Measurements from ENCODE around the gene TCERG1L. TPM values are rescaled to one million over a fixed set of nuclear protein-coding genes. Genes with fewer than 3 reads are reported as not detected.

The TCERG1L gene
- total RNA-seq, 1 donor from 2014 or later = 3.5 TPM

DNA sequence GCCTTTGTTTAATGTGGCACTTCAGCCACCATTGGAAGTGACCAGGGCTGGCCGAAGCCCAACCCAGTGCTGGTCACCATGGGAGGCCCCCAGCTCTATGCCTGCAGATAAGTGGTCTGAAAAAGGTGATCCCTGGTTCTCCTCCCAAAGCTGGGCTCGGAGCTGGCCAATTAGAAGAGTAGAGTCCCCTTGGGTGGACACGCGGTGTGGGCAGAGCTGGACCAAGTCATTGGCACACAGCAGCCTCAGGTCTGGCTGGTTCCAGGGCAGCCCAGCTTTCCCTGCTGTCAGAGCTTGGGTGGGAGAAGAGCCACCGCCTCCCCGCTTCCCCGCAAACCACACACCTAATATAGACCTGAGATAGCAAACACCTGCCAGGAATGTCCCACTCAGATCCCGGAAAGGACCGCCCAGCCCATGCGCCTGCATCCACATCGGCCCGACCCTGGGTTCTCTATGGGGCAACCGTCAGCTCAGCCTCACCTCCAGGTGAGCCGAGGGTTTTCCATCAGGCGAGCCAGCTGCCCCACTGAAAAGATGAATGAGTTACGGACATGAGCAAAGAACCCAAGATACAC lies 84.3 kb downstream of the TCERG1L start:
- H3K9me3 Mint-ChIP-seq (ENCODE audit: unreplicated experiment) = peaks cover 8% of the 10 kb centered on the region
- Histone ChIP-seq H3K36me3 (ENCODE audit: insufficient read depth, low read length) (no peaks in the 10 kb centered on the region), H3K27me3 (ENCODE audit: insufficient read depth, low read length) (no peaks in the 10 kb centered on the region), H3K9ac (ENCODE audit: low read length) (no peak overlapping the region), H3K4me3 (ENCODE audit: insufficient read depth, low read depth, low read length) (no peak overlapping the region), H4K20me1 (ENCODE audit: insufficient read depth, low read length) (no peaks in the 10 kb centered on the region), H3K4me1 (ENCODE audit: insufficient read depth, low read length) (no peaks in the 10 kb centered on the region), H3K4me2 (ENCODE audit: low read length) (no peak overlapping the region), H3K27ac (ENCODE audit: low read depth, low read length) (no peak overlapping the region), H3K9me3 (ENCODE audit: insufficient read depth, low read depth, low read length) (peaks cover 3% of the 10 kb centered on the region), H2AFZ (ENCODE audit: low read depth, low read length) (no peak overlapping the region), H3K79me2 (ENCODE audit: insufficient read depth, low read length) (no peaks in the 10 kb centered on the region)
- H3K4me3 Mint-ChIP-seq (ENCODE audit: unreplicated experiment) = no peak overlapping the region
- H3K27me3 Mint-ChIP-seq (ENCODE audit: low read depth, unreplicated experiment) = no peaks in the 10 kb centered on the region
- DNase-seq (ENCODE audit: low read depth) = no peak
- H3K27ac Mint-ChIP-seq (ENCODE audit: unreplicated experiment) = no peak overlapping the region
- FAIRE-seq = no peak
- H3K36me3 Mint-ChIP-seq (ENCODE audit: low read depth, unreplicated experiment) = no peaks in the 10 kb centered on the region
- TF ChIP-seq CTCF (IDR thresholded peaks at IDR 0.05; ENCODE audit: insufficient read depth, low read depth, low read length) = no peak
- no peak for TF ChIP-seq EZH2 (IDR thresholded peaks at IDR 0.05; ENCODE audit: insufficient read depth, low read length)
- H3K4me1 Mint-ChIP-seq (ENCODE audit: low read depth, unreplicated experiment) = no peaks in the 10 kb centered on the region

DNA sequence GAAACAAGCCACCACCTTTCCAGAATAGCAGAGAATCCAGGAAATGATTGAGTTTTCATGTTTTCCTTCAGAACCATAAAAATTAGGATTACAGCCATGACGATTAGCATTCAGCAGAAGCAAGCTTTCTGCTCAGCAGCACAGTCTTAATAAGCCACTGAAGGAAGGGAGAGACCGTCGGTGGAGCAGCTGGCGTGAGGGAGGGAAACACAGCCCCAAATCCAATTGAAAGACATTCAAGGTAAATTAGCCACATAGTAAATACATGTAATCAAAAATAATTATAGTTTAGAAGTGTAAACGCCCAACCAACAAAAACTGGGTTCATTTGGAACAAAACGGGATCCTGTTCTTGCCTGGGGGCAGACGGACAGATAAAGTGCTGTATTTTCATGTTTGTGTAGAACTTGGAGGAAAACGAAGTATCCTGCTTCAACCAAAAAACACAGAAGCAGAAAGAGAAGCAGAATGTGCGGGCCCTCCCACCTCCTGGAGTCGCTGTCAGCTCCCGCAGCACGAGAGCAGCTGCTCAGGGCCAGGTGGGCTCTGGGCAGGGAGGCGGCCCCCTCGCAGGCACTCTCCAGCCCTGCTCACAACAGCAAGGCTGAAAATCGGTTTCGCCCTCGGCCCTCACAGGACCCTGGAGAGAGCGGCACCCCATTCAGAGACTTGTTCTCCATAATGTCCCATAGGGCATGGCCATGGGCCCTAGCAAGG lies 84.9 kb downstream of the TCERG1L start:
- Mint-ChIP-seq H3K36me3 (ENCODE audit: low read depth, unreplicated experiment) (no peaks in the 10 kb centered on the region), H3K27ac (ENCODE audit: unreplicated experiment) (no peak overlapping the region), H3K4me1 (ENCODE audit: low read depth, unreplicated experiment) (no peaks in the 10 kb centered on the region), H3K4me3 (ENCODE audit: unreplicated experiment) (no peak overlapping the region), H3K9me3 (ENCODE audit: unreplicated experiment) (peaks cover 12% of the 10 kb centered on the region), H3K27me3 (ENCODE audit: low read depth, unreplicated experiment) (no peaks in the 10 kb centered on the region)
- no peaks in the 10 kb centered on the region for H3K4me1 ChIP-seq (ENCODE audit: insufficient read depth, low read length)
- no peaks in the 10 kb centered on the region for H4K20me1 ChIP-seq (ENCODE audit: insufficient read depth, low read length)
- no peaks in the 10 kb centered on the region for H3K27me3 ChIP-seq (ENCODE audit: insufficient read depth, low read length)
- DNase-seq (ENCODE audit: low read depth) (no peak), FAIRE-seq (no peak)
- TF ChIP-seq CTCF (IDR thresholded peaks at IDR 0.05; ENCODE audit: insufficient read depth, low read depth, low read length) = no peak
- no peak for TF ChIP-seq EZH2 (IDR thresholded peaks at IDR 0.05; ENCODE audit: insufficient read depth, low read length)
- no peak overlapping the region for H3K4me2 ChIP-seq (ENCODE audit: low read length)
- no peak overlapping the region for H3K4me3 ChIP-seq (ENCODE audit: insufficient read depth, low read depth, low read length)
- H3K9ac ChIP-seq (ENCODE audit: low read length) = no peak overlapping the region
- H3K9me3 ChIP-seq (ENCODE audit: insufficient read depth, low read depth, low read length) = peaks cover 3% of the 10 kb centered on the region
- no peaks in the 10 kb centered on the region for H3K36me3 ChIP-seq (ENCODE audit: insufficient read depth, low read length)
- no peak overlapping the region for H3K27ac ChIP-seq (ENCODE audit: low read depth, low read length)
- no peaks in the 10 kb centered on the region for H3K79me2 ChIP-seq (ENCODE audit: insufficient read depth, low read length)
- no peak overlapping the region for H2AFZ ChIP-seq (ENCODE audit: low read depth, low read length)

DNA sequence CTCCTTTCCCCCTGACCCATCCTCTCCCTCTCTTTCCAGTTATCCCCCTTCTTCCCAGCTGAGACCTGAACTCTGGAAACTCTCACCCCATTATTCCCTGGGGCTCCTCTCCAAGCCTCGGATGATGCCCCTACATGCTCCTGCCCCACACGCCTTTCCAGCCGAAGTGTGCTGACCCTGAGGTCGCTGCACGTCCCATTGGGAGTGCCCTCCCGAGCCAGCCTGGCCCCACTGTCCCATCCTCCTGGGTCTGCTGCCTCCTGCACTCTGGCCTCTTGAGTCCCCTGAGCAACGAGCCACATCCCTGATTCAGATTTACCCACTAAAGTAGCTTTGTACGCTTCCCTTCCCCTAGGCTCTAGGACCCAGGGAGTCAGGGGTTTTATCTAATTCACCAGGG lies 87.4 kb downstream of the TCERG1L start:
- no peaks in the 10 kb centered on the region for H3K36me3 Mint-ChIP-seq (ENCODE audit: low read depth, unreplicated experiment)

More for the DNA sequence above, 87.4 kb downstream of the TCERG1L start:
- no peak for TF ChIP-seq EZH2 (IDR thresholded peaks at IDR 0.05; ENCODE audit: insufficient read depth, low read length)
- no peak for TF ChIP-seq CTCF (IDR thresholded peaks at IDR 0.05; ENCODE audit: insufficient read depth, low read depth, low read length)
- H2AFZ ChIP-seq (ENCODE audit: low read depth, low read length) = no peak overlapping the region
- H3K4me1 ChIP-seq (ENCODE audit: insufficient read depth, low read length) = no peaks in the 10 kb centered on the region
- no peak overlapping the region for H3K4me3 Mint-ChIP-seq (ENCODE audit: unreplicated experiment)
- H3K27me3 Mint-ChIP-seq (ENCODE audit: low read depth, unreplicated experiment) = no peaks in the 10 kb centered on the region
- H3K36me3 ChIP-seq (ENCODE audit: insufficient read depth, low read length) = no peaks in the 10 kb centered on the region
- H3K27me3 ChIP-seq (ENCODE audit: insufficient read depth, low read length) = no peaks in the 10 kb centered on the region
- H3K27ac ChIP-seq (ENCODE audit: low read depth, low read length) = no peak overlapping the region
- H3K79me2 ChIP-seq (ENCODE audit: insufficient read depth, low read length) = no peaks in the 10 kb centered on the region
- H3K4me1 Mint-ChIP-seq (ENCODE audit: low read depth, unreplicated experiment) = no peaks in the 10 kb centered on the region
- H3K4me2 ChIP-seq (ENCODE audit: low read length) = no peak overlapping the region
- H3K4me3 ChIP-seq (ENCODE audit: insufficient read depth, low read depth, low read length) = no peak overlapping the region
- no peaks in the 10 kb centered on the region for H3K9me3 ChIP-seq (ENCODE audit: insufficient read depth, low read depth, low read length)
- peaks cover 10% of the 10 kb centered on the region for H3K9me3 Mint-ChIP-seq (ENCODE audit: unreplicated experiment)
- DNase-seq (ENCODE audit: low read depth) = no peak
- no peak overlapping the region for H3K9ac ChIP-seq (ENCODE audit: low read length)
- FAIRE-seq = no peak
- no peak overlapping the region for H3K27ac Mint-ChIP-seq (ENCODE audit: unreplicated experiment)
- H4K20me1 ChIP-seq (ENCODE audit: insufficient read depth, low read length) = no peaks in the 10 kb centered on the region
